A549 (cell line): ENCODE measurements around the gene ZNF211. TPM values are rescaled to one million over a fixed set of nuclear protein-coding genes. Genes with fewer than 3 reads are reported as not detected.

Experiments
- ATAC-seq, 2 experiments: fragments of 200-7000 bp in 1 of 2; fragments of >200 bp in 1 of 2; cut with Nextera tagmentation in 1 of 2; cut with Tn5 transposase in 1 of 2; 3 replicates each; pipeline versions ENCODE4 v1.8.0 to v1.9.1; 2018 to 2020; ENCODE audit warnings: mild to moderate bottlenecking in 1 of 2, moderate library complexity in 1 of 2
- CTCF ChIA-PET: fragments of 300-600 bp; sonication (Branson Sonifier 250); formaldehyde crosslinking; extraction: SDS; loops from one replicate; lab custom pipeline; 2021; ENCODE audit warnings: antibody characterized with exemption, inconsistent platforms; lab: Yijun Ruan, JAX
- POLR2A ChIA-PET: fragments of 350-600 bp; formaldehyde crosslinking; extraction: SDS; loops from one replicate; lab custom pipeline; 2021; ENCODE audit warnings: antibody characterized with exemption, inconsistent platforms; lab: Yijun Ruan, JAX
- DNase-seq, 2 experiments: peaks; one replicate each; pipeline versions ENCODE4 v3.0.0 to v3.0.0-alpha.2; 2011 to 2016; ENCODE audit warnings: low read depth in 1 of 2, low spot score in 1 of 2
- FAIRE-seq: peaks from 2 replicates; lab custom pipeline; 2011; peaks lifted over from hg19 to GRCh38; lab: Jason Lieb, UNC
- H3K27ac ChIP-seq, 2 experiments: fragments of >200 bp; sonication (Bioruptor Twin); formaldehyde crosslinking; 3 replicates each; pipeline ENCODE4 v1.5.1; 2016 to 2017
- H3K4me1 ChIP-seq: fragments of >200 bp; sonication (Bioruptor Twin); formaldehyde crosslinking; 3 replicates; pipeline ENCODE4 v1.6.1; 2016
- H3K4me2 ChIP-seq: fragments of >200 bp; sonication (Bioruptor Twin); formaldehyde crosslinking; 3 replicates; pipeline ENCODE4 v1.6.1; 2016
- H3K4me3 ChIP-seq: fragments of >200 bp; sonication (Bioruptor Twin); formaldehyde crosslinking; 3 replicates; pipeline ENCODE4 v1.5.1; 2016
- H3K9me3 ChIP-seq: fragments of >200 bp; sonication (Bioruptor Twin); formaldehyde crosslinking; 3 replicates; pipeline ENCODE4 v1.6.1; 2016
- BHLHE40 ChIP-seq: IDR thresholded peaks from 2 replicates; pipeline ENCODE4 v1.6.1; 2012; ENCODE audit warnings: low read depth, low read length, inconsistent platforms
- CBX2 ChIP-seq: fragments of 200-600 bp; sonication (generic); IDR thresholded peaks from 2 replicates; pipeline ENCODE4 v1.6.1; 2016; ENCODE audit warnings: low read depth, mild to moderate bottlenecking, borderline replicate concordance
- CBX8 ChIP-seq: fragments of 200-600 bp; sonication (generic); IDR thresholded peaks from 2 replicates; pipeline ENCODE4 v1.6.1; 2016
- CEBPB ChIP-seq, 2 experiments: fragments of >200 bp in 1 of 2; sonication (Bioruptor Twin) in 1 of 2; formaldehyde crosslinking in 1 of 2; IDR thresholded peaks; 2 replicates each; pipeline ENCODE4 v1.6.1; 2012 to 2016
- EHF ChIP-seq: fragments of 250-450 bp; sonication (Bioruptor Pico); IDR thresholded peaks from 2 replicates; pipeline ENCODE4 v1.5.0; 2020; ENCODE audit warnings: mild to moderate bottlenecking
- ESRRA ChIP-seq: fragments of 150-350 bp; IDR thresholded peaks from 2 replicates; pipeline ENCODE4 v1.6.1; 2014; ENCODE audit warnings: mild to moderate bottlenecking, low read length, borderline replicate concordance
- FOSL2 ChIP-seq, 2 experiments: fragments of 450-650 bp in 1 of 2; fragments of >200 bp in 1 of 2; sonication (Bioruptor Twin) in 1 of 2; formaldehyde crosslinking; IDR thresholded peaks; 2 replicates each; pipeline versions ENCODE4 v1.5.0 to v1.6.1; 2016 to 2020; ENCODE audit warnings: mild to moderate bottlenecking in 1 of 2, moderate library complexity in 1 of 2
- GATA3 ChIP-seq: IDR thresholded peaks from 2 replicates; pipeline ENCODE4 v1.6.1; 2012; ENCODE audit warnings: borderline replicate concordance
- HDAC2 ChIP-seq: fragments of 200-600 bp; sonication (generic); IDR thresholded peaks from 2 replicates; pipeline ENCODE4 v1.6.1; 2016
- HES2 ChIP-seq: fragments of >200 bp; sonication (Bioruptor Twin); formaldehyde crosslinking; IDR thresholded peaks from 2 replicates; pipeline ENCODE4 v1.6.1; 2016
- HMGXB4 ChIP-seq: fragments of 250-450 bp; sonication (Bioruptor Pico); IDR thresholded peaks from 2 replicates; pipeline ENCODE4 v1.5.0; 2021; ENCODE audit warnings: mild to moderate bottlenecking, moderate library complexity, borderline replicate concordance
- HOXA7 ChIP-seq: fragments of 250-450 bp; sonication (Bioruptor Pico); IDR thresholded peaks from 2 replicates; pipeline ENCODE4 v1.5.0; 2020; ENCODE audit warnings: mild to moderate bottlenecking, moderate library complexity
- HOXB13 ChIP-seq: fragments of 250-450 bp; sonication (Bioruptor Pico); IDR thresholded peaks from 2 replicates; pipeline ENCODE4 v1.5.0; 2020; ENCODE audit warnings: low read depth, mild to moderate bottlenecking, moderate library complexity
- JUN ChIP-seq, 2 experiments: fragments of >200 bp; sonication (Bioruptor Twin); formaldehyde crosslinking; IDR thresholded peaks; 2 replicates in 1 of 2; 3 replicates in 1 of 2; pipeline ENCODE4 v1.6.1; 2016 to 2017
- KDM1A ChIP-seq: fragments of 200-600 bp; sonication (generic); IDR thresholded peaks from 2 replicates; pipeline ENCODE4 v1.6.1; 2016; ENCODE audit warnings: low read depth, mild to moderate bottlenecking
- KDM5A ChIP-seq: fragments of 200-600 bp; sonication (generic); IDR thresholded peaks from 2 replicates; pipeline ENCODE4 v1.6.1; 2016; ENCODE audit warnings: antibody characterized with exemption, mild to moderate bottlenecking
- MAFK ChIP-seq: fragments of 450-650 bp; IDR thresholded peaks from 2 replicates; pipeline ENCODE4 v1.6.1; 2014; ENCODE audit not compliant: partially characterized antibody
- MAX ChIP-seq: IDR thresholded peaks from 2 replicates; pipeline ENCODE4 v1.6.1; 2012
- NPAS2 ChIP-seq: fragments of 250-450 bp; sonication (Bioruptor Pico); IDR thresholded peaks from 2 replicates; pipeline ENCODE4 v1.8.0; 2022; ENCODE audit warnings: mild to moderate bottlenecking, moderate library complexity, borderline replicate concordance
- NR3C1 ChIP-seq: fragments of >200 bp; sonication (Bioruptor Twin); formaldehyde crosslinking; IDR thresholded peaks from 3 replicates; pipeline ENCODE4 v1.6.1; 2017
- PBX3 ChIP-seq: IDR thresholded peaks from 2 replicates; pipeline ENCODE4 v1.6.1; 2012
- POLR2AphosphoS2 ChIP-seq: conservative IDR thresholded peaks from 2 replicates; pipeline ENCODE4 v1.6.1; 2012; ENCODE audit warnings: low read length, improper control_type of control experiment, inconsistent platforms
- RARB ChIP-seq: fragments of 250-450 bp; sonication (Bioruptor Pico); IDR thresholded peaks from 2 replicates; pipeline ENCODE4 v1.8.0; 2021; ENCODE audit warnings: mild to moderate bottlenecking, moderate library complexity
- REST ChIP-seq: fragments of 200-600 bp; sonication (generic); IDR thresholded peaks from 2 replicates; pipeline ENCODE4 v1.6.1; 2016; ENCODE audit warnings: antibody characterized with exemption, mild to moderate bottlenecking, moderate library complexity
- RFX5 ChIP-seq: fragments of 450-650 bp; IDR thresholded peaks from 2 replicates; pipeline ENCODE4 v1.7.1; 2014; ENCODE audit warnings: antibody characterized with exemption, mild to moderate bottlenecking, moderate library complexity
- TP53 ChIP-seq: fragments of 250-450 bp; sonication (Bioruptor Pico); IDR thresholded peaks from 2 replicates; pipeline ENCODE4 v1.5.0; 2021; ENCODE audit warnings: mild to moderate bottlenecking, moderate library complexity
- ZC3H11A ChIP-seq: fragments of 450-650 bp; IDR thresholded peaks from 2 replicates; pipeline ENCODE4 v1.6.1; 2014; ENCODE audit warnings: antibody characterized with exemption, mild to moderate bottlenecking
- ZNF302 ChIP-seq: fragments of 250-450 bp; sonication (Bioruptor Pico); IDR thresholded peaks from 2 replicates; pipeline ENCODE4 v1.9.0; 2021; ENCODE audit warnings: inconsistent platforms, mild to moderate bottlenecking, moderate library complexity
- ZSCAN20 ChIP-seq: fragments of 250-450 bp; sonication (Bioruptor Pico); IDR thresholded peaks from 2 replicates; pipeline ENCODE4 v1.8.0; 2022; ENCODE audit warnings: mild to moderate bottlenecking, moderate library complexity
- WGBS: methylation state at CpG from one replicate; pipeline ENCODE4 v1.1.6; 2017; ENCODE audit errors: missing lambda C conversion rate; 5-methylcytosine and 5-hydroxymethylcytosine counted together
- polyA plus RNA-seq, 4 experiments: library from polyadenylated mRNA; depleted of rRNA in 3 of 4; stranded (reverse); fragments of >200 nt; fragmentation: RNase III in 1 of 4; extraction: RNeasy Plus Mini Kit Qiagen cat#74134 plus additional on column Dnase treatment in 1 of 4; gene quantifications; 2 replicates in 3 of 4; 3 replicates in 1 of 4; pipeline ENCODE4 v1.2.3, GENCODE V29; 2011 to 2017
- TF ChIP-seq, protein P1 (sequence below): IDR thresholded peaks from 2 replicates; pipeline ENCODE4 v1.6.1; 2012; ENCODE audit warnings: low read depth, borderline replicate concordance

Gene ZNF211
- polyA plus RNA-seq, 2 of the 4 experiments (the other 2 are of a cell fraction) = 7.5 to 11.6 TPM

- FAIRE-seq (no peak), ATAC-seq (no peak), DNase-seq (no peak)
- TF ChIP-seq ZSCAN20 (no peak), GATA3 (no peak), BHLHE40 (no peak), HOXB13 (no peak), ZNF302 (CRISPR knock-in tag) (no peak), KDM5A (no peak), JUN (IDR thresholded peaks at IDR 0.05) (no peak), CBX8 (no peak), RARB (CRISPR knock-in tag) (no peak), MAX (no peak), CEBPB (IDR thresholded peaks at IDR 0.05) (no peak), ESRRA (no peak), REST (no peak), CBX2 (no peak), HOXA7 (CRISPR knock-in tag) (no peak), RFX5 (no peak), FOSL2 (IDR thresholded peaks at IDR 0.05) (no peak), FOSL2 (CRISPR knock-in tag; IDR thresholded peaks at IDR 0.05) (no peak)
- TF ChIP-seq, protein P1, sequence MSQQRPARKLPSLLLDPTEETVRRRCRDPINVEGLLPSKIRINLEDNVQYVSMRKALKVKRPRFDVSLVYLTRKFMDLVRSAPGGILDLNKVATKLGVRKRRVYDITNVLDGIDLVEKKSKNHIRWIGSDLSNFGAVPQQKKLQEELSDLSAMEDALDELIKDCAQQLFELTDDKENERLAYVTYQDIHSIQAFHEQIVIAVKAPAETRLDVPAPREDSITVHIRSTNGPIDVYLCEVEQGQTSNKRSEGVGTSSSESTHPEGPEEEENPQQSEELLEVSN = no peak
- H3K4me1 ChIP-seq = no peaks in the 10 kb centered on the region
- no peak overlapping the region for H3K4me2 ChIP-seq
- CTCF ChIA-PET = interaction anchor here (3.1 kb wide), 1 partner anchor 13 kb away, joined by 8 read pairs; no protein-coding TSS in a partner anchor
- H3K27ac ChIP-seq = no peak overlapping the region
- H3K9me3 ChIP-seq = peaks cover 72% of the 10 kb centered on the region
- POLR2A ChIA-PET = interaction anchor here (1.0 kb wide), 1 partner anchor 512 kb away, joined by 10 read pairs; the partner anchor contains the start of gene ZNF274
- 19% methylated on average over 7 of the region's 7 CpGs for WGBS
- H3K4me3 ChIP-seq = no peak overlapping the region
Observed at GRCh38 chr19:57671124-57671895, 38.3 kb downstream of the ZNF211 start.

- no peak overlapping the region for H3K4me3 ChIP-seq
- H3K27ac ChIP-seq = no peak overlapping the region
- no peaks in the 10 kb centered on the region for H3K4me1 ChIP-seq
- no peak for ATAC-seq
- WGBS = 2% methylated on average over 4 of the region's 4 CpGs
- ChIA-PET POLR2A (no interaction called here), CTCF (interaction anchor here (0.6 to 3.1 kb wide), 5 partner anchors 9 to 183 kb away, joined by 3 to 8 read pairs (median 4); partner anchors contain the start of genes ZNF551 and ZNF587B)
- DNase-seq = no peak
- no peak overlapping the region for H3K4me2 ChIP-seq
- H3K9me3 ChIP-seq = peaks cover 77% of the 10 kb centered on the region
- no peak for FAIRE-seq
- no peak for TF ChIP-seq EHF (CRISPR knock-in tag)
- TF ChIP-seq ZC3H11A = no peak
- no peak for TF ChIP-seq NPAS2
- no peak for TF ChIP-seq POLR2AphosphoS2
- TF ChIP-seq, protein P1 = no peak
- TF ChIP-seq PBX3 = no peak
- TF ChIP-seq HDAC2 = no peak
- no peak for TF ChIP-seq MAFK
- TF ChIP-seq KDM1A = no peak
- TF ChIP-seq TP53 (CRISPR knock-in tag) = no peak
- no peak for TF ChIP-seq HES2
- no peak for TF ChIP-seq HMGXB4
- TF ChIP-seq NR3C1 = no peak
- TF ChIP-seq HOXA7 (CRISPR knock-in tag) = no peak
Observed at GRCh38 chr19:57672466-57672865, 39.5 kb downstream of the ZNF211 start.
